Transverse colon (tissue), 4 donors: ENCODE results near the gene FAM204A. TPM values are rescaled to one million over a fixed set of nuclear protein-coding genes. Genes with fewer than 3 reads are reported as not detected.

Experiments
- DNase-seq: peaks from one replicate; pipeline ENCODE4 v3.0.0-alpha.2; 2019
- H3K27ac ChIP-seq, 4 donors: fragments of 200-600 bp; sonication (generic); 2 replicates each; pipeline ENCODE4 v1.5.1; 2016 to 2018; ENCODE audit warnings: inconsistent platforms in 4 of 4
- H3K27me3 ChIP-seq: fragments of 200-600 bp; sonication (generic); 2 replicates; pipeline ENCODE4 v1.5.1; 2017; ENCODE audit warnings: inconsistent platforms
- H3K36me3 ChIP-seq, 4 donors: fragments of 200-600 bp; sonication (generic); 2 replicates each; pipeline ENCODE4 v1.5.1; 2017 to 2019; ENCODE audit warnings: inconsistent platforms in 4 of 4
- H3K4me1 ChIP-seq, 4 donors: fragments of 200-600 bp; sonication (generic); 2 replicates each; pipeline ENCODE4 v1.5.1; 2017 to 2020; ENCODE audit warnings: inconsistent platforms in 4 of 4
- H3K4me3 ChIP-seq, 4 donors: fragments of 200-600 bp; sonication (generic); 1 replicate in 1 of 4; 2 replicates in 3 of 4; pipeline versions ENCODE4 v1.5.1 to v1.6.1; 2017 to 2019; ENCODE audit warnings: inconsistent platforms in 4 of 4
- H3K9me3 ChIP-seq, 2 donors: fragments of 200-600 bp; sonication (generic); 2 replicates each; pipeline ENCODE4 v1.5.1; 2017 to 2019; ENCODE audit warnings: inconsistent platforms in 2 of 2
- EP300 ChIP-seq: sonication (generic); formaldehyde crosslinking; IDR thresholded peaks from one replicate; pipeline ENCODE4 v1.6.1; 2017; ENCODE audit warnings: antibody characterized with exemption, low read depth
- POLR2A ChIP-seq: fragments of 450-650 bp; IDR thresholded peaks from one replicate; pipeline ENCODE4 v1.6.1; 2016; ENCODE audit warnings: antibody characterized with exemption, mild to moderate bottlenecking, moderate library complexity
- POLR2AphosphoS5 ChIP-seq, 3 donors: sonication (generic); formaldehyde crosslinking; IDR thresholded peaks; one replicate each; pipeline ENCODE4 v1.6.1; 2016; ENCODE audit warnings: antibody characterized with exemption in 3 of 3
- WGBS, 2 donors: methylation state at CpG; one replicate each; pipeline ENCODE4 v1.1.5; 2018; ENCODE audit warnings: low coverage in 1 of 2; 5-methylcytosine and 5-hydroxymethylcytosine counted together
- in situ Hi-C, 4 donors: fragments of 200-750 bp; cut with MboI; loops; one replicate each; pipeline versions ENCODE4 v1.15.0 to v1.15.1; 2017; ENCODE audit warnings: low sequenced_read_pairs in 3 of 4, low pct_ligation_motif_present in 1 of 4, low pct_unique_long_range_greater_than_20kb in 1 of 4
- intact Hi-C: fragments of 100-400 bp; cut with DNase I; formaldehyde crosslinking; loops from one replicate; pipeline ENCODE4 v1.15.1; 2023; ENCODE audit warnings: low total_unique reads
- total RNA-seq, 4 donors: library from RNA; depleted of rRNA; stranded (reverse); fragments of >200 nt; gene quantifications; one replicate each; pipeline ENCODE4 v1.1.0, GENCODE V29; 2016
- TF ChIP-seq, protein P1 (sequence below), 5 experiments: fragments of 200-600 bp in 3 of 5; fragments of 450-650 bp in 2 of 5; sonication (generic) in 3 of 5; IDR thresholded peaks; 1 replicate in 2 of 5; 2 replicates in 3 of 5; pipeline ENCODE4 v1.5.1; 2016 to 2017; ENCODE audit warnings: antibody characterized with exemption in 5 of 5, inconsistent platforms in 3 of 5, mild to moderate bottlenecking in 2 of 5, moderate library complexity in 1 of 5

The FAM204A gene
- total RNA-seq, 4 donors from 2014 or later, result 16.8 to 35.2 (median 25.4) TPM

- Histone ChIP-seq H3K27ac (peak overlapping the region in 2 of 4 donors; percentile 39 to 51), H3K4me1 (peaks cover 0 to 7% (median 3%) of the 10 kb centered on the region in 4 donors), H3K36me3 (peaks cover 0 to 8% (median 2%) of the 10 kb centered on the region in 4 donors), H3K27me3 (no peaks in the 10 kb centered on the region), H3K4me3 (no peak overlapping the region), H3K9me3 (no peaks in the 10 kb centered on the region)
- in situ Hi-C loops (no loop called here), intact Hi-C loops (loop anchor here (1.0 kb wide), 1 partner anchor 23 kb away; no protein-coding TSS in a partner anchor)
- TF ChIP-seq POLR2A (no peak), EP300 (no peak), POLR2AphosphoS5 (IDR thresholded peaks at IDR 0.05) (no peak)
- TF ChIP-seq, protein P1, sequence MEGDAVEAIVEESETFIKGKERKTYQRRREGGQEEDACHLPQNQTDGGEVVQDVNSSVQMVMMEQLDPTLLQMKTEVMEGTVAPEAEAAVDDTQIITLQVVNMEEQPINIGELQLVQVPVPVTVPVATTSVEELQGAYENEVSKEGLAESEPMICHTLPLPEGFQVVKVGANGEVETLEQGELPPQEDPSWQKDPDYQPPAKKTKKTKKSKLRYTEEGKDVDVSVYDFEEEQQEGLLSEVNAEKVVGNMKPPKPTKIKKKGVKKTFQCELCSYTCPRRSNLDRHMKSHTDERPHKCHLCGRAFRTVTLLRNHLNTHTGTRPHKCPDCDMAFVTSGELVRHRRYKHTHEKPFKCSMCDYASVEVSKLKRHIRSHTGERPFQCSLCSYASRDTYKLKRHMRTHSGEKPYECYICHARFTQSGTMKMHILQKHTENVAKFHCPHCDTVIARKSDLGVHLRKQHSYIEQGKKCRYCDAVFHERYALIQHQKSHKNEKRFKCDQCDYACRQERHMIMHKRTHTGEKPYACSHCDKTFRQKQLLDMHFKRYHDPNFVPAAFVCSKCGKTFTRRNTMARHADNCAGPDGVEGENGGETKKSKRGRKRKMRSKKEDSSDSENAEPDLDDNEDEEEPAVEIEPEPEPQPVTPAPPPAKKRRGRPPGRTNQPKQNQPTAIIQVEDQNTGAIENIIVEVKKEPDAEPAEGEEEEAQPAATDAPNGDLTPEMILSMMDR (IDR thresholded peaks at IDR 0.05), result no peak
- no peak for DNase-seq
- WGBS, 2 donors, result 59 to 69% methylated on average over 2 of the region's 2 CpGs
Measured at GRCh38 chr10:118310822-118311221, 31.3 kb downstream of the FAM204A start.

DNA sequence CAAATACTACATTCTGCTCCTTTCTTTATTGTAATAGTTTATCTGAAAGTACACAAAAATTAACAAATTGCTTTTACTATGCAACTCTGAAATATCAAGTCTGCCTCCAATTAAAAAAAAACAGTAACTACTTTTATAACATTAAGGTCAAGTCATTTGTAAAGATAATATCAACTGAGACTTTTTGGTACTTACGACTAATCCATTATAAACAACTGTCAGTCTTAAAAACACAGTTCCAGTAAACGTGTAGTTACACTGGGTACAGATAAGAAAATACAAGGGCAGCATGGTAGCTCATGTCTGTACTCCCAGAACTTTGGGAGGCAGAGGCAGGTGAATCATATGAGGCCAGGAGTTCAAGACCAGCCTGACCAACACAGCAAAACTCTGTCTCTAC is 32.2 kb downstream of the FAM204A start:
- Histone ChIP-seq H3K36me3 (peaks cover 0 to 8% (median 2%) of the 10 kb centered on the region in 4 donors), H3K4me1 (peaks cover under 1 to 7% (median 3%) of the 10 kb centered on the region in 4 donors), H3K9me3 (no peaks in the 10 kb centered on the region), H3K4me3 (no peak overlapping the region), H3K27me3 (no peaks in the 10 kb centered on the region), H3K27ac (peak overlapping the region in 2 of 4 donors; percentile 31 to 51)
- in situ Hi-C loops (no loop called here), intact Hi-C loops (no loop called here)
- TF ChIP-seq POLR2AphosphoS5 (IDR thresholded peaks at IDR 0.05) (no peak), EP300 (no peak), POLR2A (no peak)
- TF ChIP-seq, protein P1 (IDR thresholded peaks at IDR 0.05), result no peak
- 40 to 68% methylated on average over 1 to 2 of the region's 2 CpGs for WGBS, 2 donors
- no peak for DNase-seq

DNA sequence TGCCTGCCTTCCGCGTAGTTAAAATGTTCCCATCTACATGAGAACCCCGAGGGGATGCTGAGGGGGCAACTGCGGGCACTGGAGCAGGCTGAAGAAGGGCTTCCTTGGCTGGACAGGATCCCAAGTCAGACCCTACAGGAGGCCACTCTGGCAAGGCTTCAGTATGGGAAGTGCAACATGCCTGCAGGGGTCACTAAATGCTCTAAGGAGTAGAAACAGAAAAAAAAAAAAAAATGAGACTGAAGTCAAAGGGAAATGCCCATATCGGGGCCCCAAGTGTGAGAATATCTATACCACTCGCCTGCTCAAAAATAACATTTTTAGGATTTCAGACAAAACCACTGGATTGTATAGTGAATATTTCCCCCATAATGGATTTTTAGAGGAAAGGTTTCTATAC is 33.5 kb downstream of the FAM204A start:
- H3K4me3 ChIP-seq, result no peak overlapping the region
- H3K36me3 ChIP-seq, result peaks cover 0 to 3% (median under 1%) of the 10 kb centered on the region in 4 donors
- no peaks in the 10 kb centered on the region for H3K27me3 ChIP-seq
- H3K9me3 ChIP-seq, result no peaks in the 10 kb centered on the region
- in situ Hi-C loops (no loop called here), intact Hi-C loops (no loop called here)
- peak overlapping the region in 2 of 4 donors; percentile 39 to 40 for H3K27ac ChIP-seq
- 89 to 96% methylated on average over 2 to 6 of the region's 6 CpGs for WGBS, 2 donors
- no peak for DNase-seq
- TF ChIP-seq POLR2AphosphoS5 (IDR thresholded peaks at IDR 0.05) (no peak), EP300 (no peak), POLR2A (no peak)
- TF ChIP-seq, protein P1 (IDR thresholded peaks at IDR 0.05), result no peak
- peaks cover 3 to 7% (median 3%) of the 10 kb centered on the region in 4 donors for H3K4me1 ChIP-seq

- peak overlapping the region in 2 of 4 donors; percentile 39 to 40 for H3K27ac ChIP-seq
- TF ChIP-seq, protein P1 (IDR thresholded peaks at IDR 0.05), result no peak
- no peak for TF ChIP-seq EP300
- TF ChIP-seq POLR2A, result no peak
- no peak for TF ChIP-seq POLR2AphosphoS5 (IDR thresholded peaks at IDR 0.05)
- peaks cover 0 to 3% (median under 1%) of the 10 kb centered on the region in 4 donors for H3K36me3 ChIP-seq
- intact Hi-C loops (no loop called here), in situ Hi-C loops (no loop called here)
- WGBS, 2 donors, result 74 to 83% methylated on average over 4 of the region's 4 CpGs
- H3K4me1 ChIP-seq, result peaks cover 3 to 7% (median 3%) of the 10 kb centered on the region in 4 donors
- no peak overlapping the region for H3K4me3 ChIP-seq
- no peaks in the 10 kb centered on the region for H3K27me3 ChIP-seq
- no peak for DNase-seq
- no peaks in the 10 kb centered on the region for H3K9me3 ChIP-seq
Measured at GRCh38 chr10:118307859-118308258, 34.3 kb downstream of the FAM204A start.
